Metanephros (tissue), 1 donor: ENCODE results near the gene CALM3. TPM values are rescaled to one million over a fixed set of nuclear protein-coding genes. Genes with fewer than 3 reads are reported as not detected.

Experiments
- total RNA-seq: library from RNA; depleted of rRNA; stranded (reverse); fragments of >200 nt; gene quantifications from one replicate; pipeline ENCODE4 v1.2.3, GENCODE V29; 2014

Gene CALM3
- 165 TPM for total RNA-seq

DNA sequence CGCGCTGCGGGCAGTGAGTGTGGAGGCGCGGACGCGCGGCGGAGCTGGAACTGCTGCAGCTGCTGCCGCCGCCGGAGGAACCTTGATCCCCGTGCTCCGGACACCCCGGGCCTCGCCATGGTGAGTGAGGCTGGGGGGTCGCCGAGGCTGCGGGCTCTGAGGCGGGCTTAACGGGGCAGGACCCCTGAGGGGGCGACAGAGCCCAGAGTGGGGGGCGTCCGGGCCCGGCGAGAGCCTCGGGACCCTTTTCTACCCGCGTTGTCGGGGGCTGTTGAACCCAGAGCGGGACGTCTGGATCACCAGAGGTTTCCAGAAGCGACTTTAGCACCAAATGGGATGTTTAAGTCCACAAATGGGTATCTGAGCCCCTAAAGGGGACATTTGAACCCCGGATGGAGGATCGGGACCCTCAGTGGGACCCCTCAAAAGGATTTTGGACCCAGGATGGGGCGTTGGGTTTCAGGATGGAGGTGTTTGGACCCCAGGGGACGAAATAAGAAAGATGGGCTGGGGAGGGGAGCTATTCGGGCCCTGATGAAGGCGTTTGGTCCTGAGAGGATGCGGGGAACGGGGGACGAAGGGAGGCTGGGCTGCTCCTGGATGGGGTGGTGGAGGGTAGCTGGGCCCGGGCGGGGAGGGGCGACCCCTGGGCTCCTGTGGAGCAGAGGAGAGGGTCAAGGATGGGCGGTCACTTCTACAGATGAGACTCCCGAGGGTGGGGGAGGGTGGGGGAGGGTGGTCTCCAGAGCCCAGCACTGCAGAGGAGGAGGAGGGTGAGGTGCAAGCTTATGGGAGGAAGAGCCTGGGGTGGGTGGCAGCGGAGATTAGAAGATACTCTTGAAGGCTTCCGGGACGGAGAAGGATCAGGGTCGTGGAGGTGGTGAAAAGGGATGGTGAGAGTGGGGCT is at the start of gene CALM3:
TSS of gene CALM3 (plus strand) at position 13 of the 907 bp plus-strand sequence. CDS start at position 118, 105 bp downstream.

GRCh38 chr19:46624958-46625661 is 24.0 kb downstream of the CALM3 start, which contains the start of gene PTGIR:
Gene PTGIR, minus strand, starts transcription at chr19:46625089. Its CDS starts 864 bp downstream, at chr19:46624225.

DNA sequence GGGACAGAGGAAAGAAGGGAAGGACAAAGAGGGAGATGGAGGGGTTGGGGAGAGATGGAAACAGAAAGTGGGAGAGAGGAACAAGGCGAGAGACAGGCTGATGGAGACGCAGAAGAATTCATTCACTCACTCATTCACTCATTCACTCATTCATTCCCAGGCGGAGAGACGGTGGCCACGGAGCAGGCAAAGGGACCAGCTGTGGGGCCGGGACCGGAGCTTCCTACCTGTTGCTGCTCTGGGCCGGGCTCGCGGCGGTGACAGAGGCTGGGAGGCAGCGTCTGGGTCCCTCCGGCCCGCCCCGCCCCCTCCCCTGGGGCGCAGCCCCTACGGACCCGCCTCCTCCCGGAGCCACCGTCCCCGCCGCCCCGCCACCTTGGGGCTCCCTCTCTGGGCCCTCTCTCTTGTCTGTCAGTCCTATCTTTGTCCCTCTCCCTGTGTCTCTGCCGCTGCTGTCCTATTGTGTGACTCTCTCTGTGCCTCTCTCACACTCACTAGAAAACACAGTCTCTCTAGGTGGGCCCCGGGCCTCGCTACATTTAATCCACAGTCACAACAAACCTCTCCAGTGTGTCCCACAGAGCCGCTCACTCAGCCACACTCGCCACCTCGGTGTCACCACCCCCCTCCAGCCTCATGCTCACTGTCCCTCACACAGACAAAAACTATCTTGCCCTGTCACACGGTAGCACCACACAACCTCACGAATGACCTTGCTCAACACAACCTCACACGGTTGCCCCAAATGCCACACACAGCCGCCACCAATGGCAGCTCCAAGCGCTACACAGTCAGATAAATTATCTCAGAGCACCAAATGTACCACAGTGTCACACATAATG is 35.0 kb downstream of the CALM3 start, which contains the start of gene GNG8:
TSS of gene GNG8 (minus strand) at position 283 of the 842 bp plus-strand sequence. CDS start 1,520 bp downstream, outside the sequence.

Other genes with a start within 250 kb of the CALM3 start
- 62.2 TPM for gene CCDC8, start 187.8 kb upstream of the CALM3 start, total RNA-seq
- 0.53 TPM for gene PNMA8C, start 172.4 kb upstream of the CALM3 start, total RNA-seq
- gene PNMA8A, start 129.8 kb upstream of the CALM3 start, total RNA-seq = 44.5 TPM
- 7.2 TPM for gene PNMA8B, start 105.5 kb upstream of the CALM3 start, total RNA-seq
- 8.3 TPM for gene PTGIR, start 23.8 kb downstream of the CALM3 start, total RNA-seq
- not detected for gene GNG8, start 34.9 kb downstream of the CALM3 start, total RNA-seq
- 28.4 TPM for gene DACT3, start 59.9 kb downstream of the CALM3 start, total RNA-seq
- gene PRKD2, start 115.8 kb downstream of the CALM3 start, total RNA-seq = 47.6 TPM
- gene FKRP, start 144.7 kb downstream of the CALM3 start, total RNA-seq = 17.0 TPM
- 88.1 TPM for gene STRN4, start 145.1 kb downstream of the CALM3 start, total RNA-seq
- 35.9 TPM for gene SLC1A5, start 187.3 kb downstream of the CALM3 start, total RNA-seq
- gene AP2S1, start 249.5 kb downstream of the CALM3 start, total RNA-seq = 80.9 TPM